ENCODE results near the gene ATP4B. TPM values are rescaled to one million over a fixed set of nuclear protein-coding genes. Genes with fewer than 3 reads are reported as not detected.

The ATP4B gene
- total and polyA plus RNA-seq, 2 of the 8 experiments (the other 6 are each of a cell fraction or from before 2014, with no cell fraction given): 0.05 TPM; not detected in 1

- no peaks in the 10 kb centered on the region for H3K79me1 ChIP-seq (ENCODE audit: low read depth, low read length)
- H3K56ac ChIP-seq (replicated peaks; ENCODE audit: insufficient read length, low read depth, low read length): no peak overlapping the region
- H3K27ac ChIP-seq (ENCODE audit: low read depth, low read length): no peak overlapping the region
- DNase-seq (ENCODE audit: low read depth in 1 of 2, low spot score in 2 of 2) (no peak), FAIRE-seq (no peak)
- H4K8ac ChIP-seq (ENCODE audit: extremely low read depth, insufficient read depth, low read length): no peak overlapping the region
- no peak overlapping the region for H3K23ac ChIP-seq (ENCODE audit: insufficient read length)
- ChIA-PET POLR2A (ENCODE audit: partially characterized antibody) (interaction anchor here (1.2 kb wide), 1 partner anchor 58 kb away, joined by 3 read pairs; no protein-coding TSS in a partner anchor), CTCF (ENCODE audit: partially characterized antibody) (interaction anchor here (0.6 to 3.7 kb wide), 6 partner anchors 17 to 625 kb away, joined by 3 to 19 read pairs (median 6); no protein-coding TSS in a partner anchor)
- H3K27me3 ChIP-seq (replicated peaks in 1 of 4; ENCODE audit: control insufficient read depth in 3 of 4, extremely low read depth in 1 of 4, insufficient read depth in 3 of 4, low read length in 3 of 4): no peaks in the 10 kb centered on the region
- no peak overlapping the region for H3K18ac ChIP-seq (ENCODE audit: extremely low read depth, low read length)
- no peak overlapping the region for H2BK20ac ChIP-seq (ENCODE audit: low read length)
- H3K23me2 ChIP-seq (ENCODE audit: low read depth, low read length): no peaks in the 10 kb centered on the region
- no peak overlapping the region for H3K9ac ChIP-seq (replicated peaks in 1 of 4; ENCODE audit: extremely low read depth in 1 of 4, low read depth in 3 of 4, low read length in 3 of 4)
- no peaks in the 10 kb centered on the region for H3K79me2 ChIP-seq (ENCODE audit: control insufficient read depth in 1 of 2, insufficient read depth in 2 of 2, low read length in 2 of 2)
- no peak overlapping the region for H2AFZ ChIP-seq (ENCODE audit: low read length)
- H2BK12ac ChIP-seq (ENCODE audit: low read depth, low read length): no peak overlapping the region
- no peak overlapping the region for H3K14ac ChIP-seq (ENCODE audit: insufficient read length)
- H3K4me3 ChIP-seq (ENCODE audit: extremely low read depth in 1 of 4, insufficient read depth in 2 of 4, low read depth in 3 of 4, low read length in 4 of 4): no peak overlapping the region
- H3K9me3 ChIP-seq (ENCODE audit: insufficient read depth in 2 of 2, low read depth in 1 of 2, low read length in 1 of 2): no peaks in the 10 kb centered on the region
- peaks cover 0 to 2% of the 10 kb centered on the region in 2 experiments for H4K20me1 ChIP-seq (replicated peaks in 1 of 2; ENCODE audit: control insufficient read depth in 1 of 2, insufficient read depth in 2 of 2, low read length in 2 of 2)
- H3K4me2 ChIP-seq (ENCODE audit: insufficient read depth in 1 of 2, low read depth in 2 of 2, low read length in 2 of 2): no peak overlapping the region
- no peak overlapping the region for H4K5ac ChIP-seq (ENCODE audit: insufficient read length, low read depth, low read length)
- H3K36me3 ChIP-seq (ENCODE audit: control insufficient read depth in 2 of 4, insufficient read depth in 4 of 4, low read length in 3 of 4): no peaks in the 10 kb centered on the region
- H4K91ac ChIP-seq (replicated peaks; ENCODE audit: insufficient read length, low read length): no peak overlapping the region
- peaks cover 0 to 2% (median 0%) of the 10 kb centered on the region in 4 experiments; a peak in 2 of 7 replicates for H3K4me1 ChIP-seq (replicated peaks in 1 of 4; ENCODE audit: control insufficient read depth in 3 of 4, insufficient read depth in 4 of 4, low read length in 3 of 4)
- no peak overlapping the region for H2BK15ac ChIP-seq (ENCODE audit: low read length)
- WGBS, 2 experiments (ENCODE audit: extremely low coverage in 1 of 2, insufficient coverage in 1 of 2, insufficient read length in 1 of 2, insufficient replicate concordance in 2 of 2, low coverage in 1 of 2, low lambda C conversion rate in 2 of 2, missing lambda C conversion rate in 1 of 2): 91% methylated on average over 2 of the region's 2 CpGs; no CpG with 5 or more reads in 1 of the 2 experiments
- H2BK5ac ChIP-seq (ENCODE audit: low read depth, low read length): no peak overlapping the region
- H3K4ac ChIP-seq (replicated peaks; ENCODE audit: insufficient read length, low read depth, low read length): no peak overlapping the region
- no peak overlapping the region for H2AK5ac ChIP-seq (ENCODE audit: low read depth, low read length)
- no peak overlapping the region for H2BK120ac ChIP-seq (replicated peaks; ENCODE audit: low read depth, low read length)
- no peak for TF ChIP-seq HDAC2 (IDR thresholded peaks at IDR 0.05; ENCODE audit: borderline replicate concordance in 1 of 2, low read depth in 2 of 2, low read length in 2 of 2)
- TF ChIP-seq CHD2 (IDR thresholded peaks at IDR 0.05; ENCODE audit: low read length): no peak
- no peak for TF ChIP-seq TAF1 (IDR thresholded peaks at IDR 0.05; ENCODE audit: low read depth, low read length)
- TF ChIP-seq POLR2A (IDR thresholded peaks at IDR 0.05; ENCODE audit: control extremely low read depth in 1 of 2, low read depth in 2 of 2, low read length in 2 of 2): no peak
- TF ChIP-seq SIRT6 (IDR thresholded peaks at IDR 0.05; ENCODE audit: low read length): no peak
- TF ChIP-seq RNF2 (IDR thresholded peaks at IDR 0.05; ENCODE audit: borderline replicate concordance, low read depth, low read length, missing control alignments, poor library complexity, severe bottlenecking): no peak
- no peak for TF ChIP-seq CBX5 (IDR thresholded peaks at IDR 0.05; ENCODE audit: low read depth, low read length)
- no peak for TF ChIP-seq CREB1 (IDR thresholded peaks at IDR 0.05)
- TF ChIP-seq SP1 (IDR thresholded peaks at IDR 0.05; ENCODE audit: low read depth, low read length): no peak
- no peak for TF ChIP-seq NANOG (IDR thresholded peaks at IDR 0.05; ENCODE audit: insufficient read depth, low read depth, low read length, poor library complexity, severe bottlenecking)
- TF ChIP-seq BACH1 (IDR thresholded peaks at IDR 0.05; ENCODE audit: low read length): no peak
- no peak for TF ChIP-seq SIN3A (conservative IDR thresholded peaks at IDR 0.05 in 1 of 2, IDR thresholded peaks at IDR 0.05 in 1 of 2; ENCODE audit: low read depth in 1 of 2, low read length in 2 of 2)
- TF ChIP-seq CEBPB (IDR thresholded peaks at IDR 0.05; ENCODE audit: low read depth, low read length): no peak
Observed at GRCh38 chr13:113666329-113666670, 8.3 kb upstream of the ATP4B start.

Measured in H1 (cell line).